ENCODE measurements around the gene PSMD1. TPM values are rescaled to one million over a fixed set of nuclear protein-coding genes. Genes with fewer than 3 reads are reported as not detected.

PSMD1 gene
- total and polyA plus RNA-seq, 2 of the 8 experiments (the other 6 are each of a cell fraction or from before 2014, with no cell fraction given) = 179 to 272 TPM

DNA sequence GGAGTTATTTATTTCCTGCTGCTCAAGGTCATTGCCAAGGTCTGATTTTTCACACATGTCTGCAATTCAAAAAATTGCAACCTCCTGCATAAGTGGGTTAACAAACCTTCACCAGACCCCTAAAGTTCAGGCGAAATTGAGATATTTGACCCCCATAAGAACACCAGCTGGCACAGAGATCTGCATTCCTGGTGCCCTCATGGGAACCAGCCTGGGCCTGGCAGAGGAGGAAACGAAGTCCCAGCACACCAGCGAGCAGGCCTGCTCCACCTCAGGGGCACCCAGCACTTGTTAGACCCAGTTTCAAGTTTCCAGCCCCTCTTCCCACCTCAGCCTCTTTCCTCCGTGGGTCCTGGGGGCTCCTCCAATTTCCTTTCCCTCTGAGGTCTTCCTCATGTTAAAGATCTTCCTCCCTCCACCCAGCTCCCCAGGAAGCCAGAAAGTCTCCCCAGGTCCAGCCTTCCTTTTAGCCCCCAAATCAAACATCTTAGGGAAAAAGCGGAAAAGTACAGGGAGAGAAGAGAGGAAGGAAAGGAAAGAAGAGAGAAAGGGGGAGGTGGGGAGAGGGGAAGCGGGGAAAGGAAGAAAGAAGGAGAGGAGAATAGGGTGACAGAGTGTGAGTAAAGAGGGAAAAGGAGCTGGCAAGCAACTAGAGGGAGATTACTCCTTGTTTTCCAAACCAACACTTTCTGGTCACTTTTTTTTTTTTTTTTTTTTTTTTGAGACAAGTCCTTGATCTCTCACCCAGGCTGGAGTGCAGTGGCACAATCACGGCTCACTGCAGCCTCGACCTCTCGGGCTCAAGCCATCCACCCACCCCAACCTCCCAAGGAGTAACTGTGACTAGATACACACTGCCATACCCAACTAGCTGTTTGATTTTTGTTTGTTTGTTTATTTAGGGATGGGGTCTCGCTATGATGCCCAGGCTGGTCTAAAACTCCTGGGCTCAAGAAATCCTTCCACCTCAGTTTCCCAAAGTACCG lies 23.2 kb upstream of the PSMD1 start:
- H4K5ac ChIP-seq (ENCODE audit: insufficient read length, low read depth, low read length) = no peak overlapping the region
- H3K79me1 ChIP-seq (ENCODE audit: low read depth, low read length) = no peaks in the 10 kb centered on the region
- peaks cover 19 to 21% (median 20%) of the 10 kb centered on the region in 4 experiments for H3K27me3 ChIP-seq (replicated peaks in 1 of 4; ENCODE audit: control insufficient read depth in 3 of 4, extremely low read depth in 1 of 4, insufficient read depth in 3 of 4, low read length in 3 of 4)
- peaks cover 0 to 3% (median 0%) of the 10 kb centered on the region in 4 experiments; a peak in 4 of 7 replicates for H3K4me1 ChIP-seq (replicated peaks in 1 of 4; ENCODE audit: control insufficient read depth in 3 of 4, insufficient read depth in 4 of 4, low read length in 3 of 4)
- no peak overlapping the region for H4K8ac ChIP-seq (ENCODE audit: extremely low read depth, insufficient read depth, low read length)
- no peak overlapping the region for H2BK5ac ChIP-seq (ENCODE audit: low read depth, low read length)
- no peak overlapping the region for H3K9ac ChIP-seq (replicated peaks in 1 of 4; ENCODE audit: extremely low read depth in 1 of 4, low read depth in 3 of 4, low read length in 3 of 4)
- peaks cover 5% of the 10 kb centered on the region for H3K23me2 ChIP-seq (ENCODE audit: low read depth, low read length)
- H2AFZ ChIP-seq (ENCODE audit: low read length) = no peak overlapping the region
- POLR2A ChIA-PET (ENCODE audit: partially characterized antibody) = no interaction called here
- H2BK12ac ChIP-seq (ENCODE audit: low read depth, low read length) = no peak overlapping the region
- no peak overlapping the region for H2BK120ac ChIP-seq (replicated peaks; ENCODE audit: low read depth, low read length)
- no peak overlapping the region for H3K23ac ChIP-seq (ENCODE audit: insufficient read length)
- H3K14ac ChIP-seq (ENCODE audit: insufficient read length) = no peak overlapping the region
- no peak overlapping the region for H4K91ac ChIP-seq (replicated peaks; ENCODE audit: insufficient read length, low read length)
- no peak overlapping the region for H3K27ac ChIP-seq (ENCODE audit: low read depth, low read length)
- H2AK5ac ChIP-seq (ENCODE audit: low read depth, low read length) = no peak overlapping the region
- H3K4me2 ChIP-seq (ENCODE audit: insufficient read depth in 1 of 2, low read depth in 2 of 2, low read length in 2 of 2) = no peak overlapping the region
- no peak overlapping the region for H3K56ac ChIP-seq (replicated peaks; ENCODE audit: insufficient read length, low read depth, low read length)
- WGBS, 2 experiments (ENCODE audit: extremely low coverage in 1 of 2, insufficient coverage in 1 of 2, insufficient read length in 1 of 2, insufficient replicate concordance in 2 of 2, low coverage in 1 of 2, low lambda C conversion rate in 2 of 2, missing lambda C conversion rate in 1 of 2) = 86% methylated on average over 9 of the region's 11 CpGs; no CpG with 5 or more reads in 1 of the 2 experiments
- no peaks in the 10 kb centered on the region for H3K36me3 ChIP-seq (ENCODE audit: control insufficient read depth in 2 of 4, insufficient read depth in 4 of 4, low read length in 3 of 4)
- no peaks in the 10 kb centered on the region for H3K79me2 ChIP-seq (ENCODE audit: control insufficient read depth in 1 of 2, insufficient read depth in 2 of 2, low read length in 2 of 2)
- no peak overlapping the region for H3K4ac ChIP-seq (replicated peaks; ENCODE audit: insufficient read length, low read depth, low read length)
- no peaks in the 10 kb centered on the region for H3K9me3 ChIP-seq (ENCODE audit: insufficient read depth in 2 of 2, low read depth in 1 of 2, low read length in 1 of 2)
- H2BK15ac ChIP-seq (ENCODE audit: low read length) = no peak overlapping the region
- no peak overlapping the region for H3K4me3 ChIP-seq (ENCODE audit: extremely low read depth in 1 of 4, insufficient read depth in 2 of 4, low read depth in 3 of 4, low read length in 4 of 4)
- H2BK20ac ChIP-seq (ENCODE audit: low read length) = no peak overlapping the region
- H3K18ac ChIP-seq (ENCODE audit: extremely low read depth, low read length) = no peak overlapping the region
- FAIRE-seq (no peak), DNase-seq (ENCODE audit: low read depth in 1 of 2, low spot score in 2 of 2) (no peak)
- H4K20me1 ChIP-seq (replicated peaks in 1 of 2; ENCODE audit: control insufficient read depth in 1 of 2, insufficient read depth in 2 of 2, low read length in 2 of 2) = no peaks in the 10 kb centered on the region
- CTCF ChIA-PET (ENCODE audit: partially characterized antibody) = interaction anchor here (1.5 to 2.5 kb wide), 3 partner anchors 18 to 121 kb away, joined by 7 to 10 read pairs (median 8); no protein-coding TSS in a partner anchor
- TF ChIP-seq, protein P1, sequence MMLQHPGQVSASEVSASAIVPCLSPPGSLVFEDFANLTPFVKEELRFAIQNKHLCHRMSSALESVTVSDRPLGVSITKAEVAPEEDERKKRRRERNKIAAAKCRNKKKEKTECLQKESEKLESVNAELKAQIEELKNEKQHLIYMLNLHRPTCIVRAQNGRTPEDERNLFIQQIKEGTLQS (IDR thresholded peaks at IDR 0.05; ENCODE audit: insufficient read depth, low read depth, low read length) = no peak
- TF ChIP-seq, protein P2, sequence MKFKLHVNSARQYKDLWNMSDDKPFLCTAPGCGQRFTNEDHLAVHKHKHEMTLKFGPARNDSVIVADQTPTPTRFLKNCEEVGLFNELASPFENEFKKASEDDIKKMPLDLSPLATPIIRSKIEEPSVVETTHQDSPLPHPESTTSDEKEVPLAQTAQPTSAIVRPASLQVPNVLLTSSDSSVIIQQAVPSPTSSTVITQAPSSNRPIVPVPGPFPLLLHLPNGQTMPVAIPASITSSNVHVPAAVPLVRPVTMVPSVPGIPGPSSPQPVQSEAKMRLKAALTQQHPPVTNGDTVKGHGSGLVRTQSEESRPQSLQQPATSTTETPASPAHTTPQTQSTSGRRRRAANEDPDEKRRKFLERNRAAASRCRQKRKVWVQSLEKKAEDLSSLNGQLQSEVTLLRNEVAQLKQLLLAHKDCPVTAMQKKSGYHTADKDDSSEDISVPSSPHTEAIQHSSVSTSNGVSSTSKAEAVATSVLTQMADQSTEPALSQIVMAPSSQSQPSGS (IDR thresholded peaks at IDR 0.05; ENCODE audit: low read length) = no peak
- TF ChIP-seq SRF (IDR thresholded peaks at IDR 0.05; ENCODE audit: low read depth, low read length) (no peak), RXRA (IDR thresholded peaks at IDR 0.05; ENCODE audit: insufficient read depth, low read depth, low read length) (no peak), MAFK (IDR thresholded peaks at IDR 0.05; ENCODE audit: low read depth, low read length) (no peak), YY1 (IDR thresholded peaks at IDR 0.05; ENCODE audit: low read depth, low read length) (no peak), CHD2 (IDR thresholded peaks at IDR 0.05; ENCODE audit: low read length) (no peak), BRCA1 (IDR thresholded peaks at IDR 0.05; ENCODE audit: low read depth, low read length) (no peak), HDAC2 (IDR thresholded peaks at IDR 0.05; ENCODE audit: borderline replicate concordance in 1 of 2, low read depth in 2 of 2, low read length in 2 of 2) (no peak)
